Measurements from ENCODE around the gene MTMR4.
"Not testable (repeated sequence)": the region's sequence is repeated elsewhere in the genome, so short reads cannot be mapped to it uniquely, and the experiment has no call there.

The MTMR4 gene

DNA sequence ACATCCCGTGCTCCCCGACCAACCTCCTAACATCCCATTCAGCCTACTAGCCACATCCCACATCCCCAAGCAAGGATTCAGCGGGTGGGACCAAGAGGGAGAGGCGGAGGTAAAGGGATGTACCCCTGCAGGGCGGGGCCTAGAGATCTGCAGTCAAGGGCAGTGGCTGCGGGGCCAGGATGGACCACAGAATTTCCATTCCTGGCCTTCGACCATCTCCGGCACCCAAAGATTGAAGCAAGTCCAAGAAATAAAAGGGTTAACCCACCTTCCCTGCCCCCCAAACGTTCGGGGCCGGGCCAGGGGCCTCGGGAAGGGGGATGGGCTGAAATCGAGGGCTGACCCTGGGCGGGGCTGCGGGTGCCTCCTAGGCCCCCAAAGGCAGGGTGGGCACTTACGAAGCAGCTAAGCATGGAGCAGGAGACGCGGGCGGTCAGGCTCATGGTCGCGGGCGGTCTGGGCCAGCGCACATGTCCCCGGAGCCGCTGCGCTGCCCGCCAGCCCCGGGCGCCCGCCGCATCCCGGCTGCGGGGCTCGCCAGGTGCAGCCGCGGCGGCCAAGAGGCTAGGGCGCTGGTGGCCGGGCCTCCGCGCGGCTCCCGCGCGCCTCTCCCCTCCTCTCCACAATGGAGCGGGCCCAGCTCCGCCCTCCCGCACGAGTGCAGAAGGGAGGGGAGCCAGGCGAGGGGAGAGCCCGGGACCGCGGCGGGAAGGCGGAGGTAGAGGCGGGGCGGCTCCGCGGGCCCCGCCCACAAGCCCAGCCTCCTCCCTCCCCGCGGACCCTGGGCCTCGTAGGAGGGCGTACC is at the start of gene MTMR4:
MTMR4 (minus strand) TSS at position 674 of the 805 bp plus-strand sequence; CDS start at position 443, 231 bp downstream.
- FAIRE-seq: no peak

DNA sequence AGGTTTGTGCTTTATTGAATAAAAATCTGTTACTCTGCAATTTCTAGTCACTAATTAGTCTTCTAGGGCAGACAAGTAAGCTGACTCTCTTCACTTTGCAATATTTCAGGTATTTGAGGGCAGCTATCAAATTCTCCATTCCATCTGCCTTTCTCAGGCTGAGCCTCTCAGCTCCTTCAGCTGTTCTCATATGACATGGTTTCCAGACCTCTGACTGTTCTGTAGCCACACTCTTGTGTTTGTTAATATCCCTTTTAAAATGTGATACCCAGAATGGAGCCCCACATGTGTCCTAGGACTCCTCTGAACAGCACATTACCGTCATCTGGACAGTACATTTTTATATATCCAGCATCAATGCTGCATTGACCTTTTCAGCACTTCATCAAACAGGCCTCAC is 46.1 kb upstream of the MTMR4 start:
- FAIRE-seq: no peak

DNA sequence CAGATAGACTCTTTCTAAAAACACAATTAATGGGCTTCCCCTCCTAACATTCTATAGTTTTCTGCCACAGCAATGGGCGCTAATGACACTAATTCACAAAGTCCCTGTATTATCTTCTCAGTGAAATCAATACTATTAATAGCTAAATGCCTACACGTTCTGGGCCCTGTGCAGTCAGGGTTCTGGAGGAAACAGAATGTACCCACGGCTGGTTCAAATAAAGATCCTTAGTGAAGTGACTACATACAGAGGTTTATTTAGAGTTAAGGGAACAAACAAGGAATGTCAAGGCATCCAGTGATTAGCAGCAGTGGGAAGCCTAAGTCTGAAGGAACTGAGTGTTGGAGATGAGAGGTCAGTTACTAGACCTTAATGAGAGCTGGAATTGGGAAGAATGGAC is 43.5 kb upstream of the MTMR4 start:
- no peak for FAIRE-seq

DNA sequence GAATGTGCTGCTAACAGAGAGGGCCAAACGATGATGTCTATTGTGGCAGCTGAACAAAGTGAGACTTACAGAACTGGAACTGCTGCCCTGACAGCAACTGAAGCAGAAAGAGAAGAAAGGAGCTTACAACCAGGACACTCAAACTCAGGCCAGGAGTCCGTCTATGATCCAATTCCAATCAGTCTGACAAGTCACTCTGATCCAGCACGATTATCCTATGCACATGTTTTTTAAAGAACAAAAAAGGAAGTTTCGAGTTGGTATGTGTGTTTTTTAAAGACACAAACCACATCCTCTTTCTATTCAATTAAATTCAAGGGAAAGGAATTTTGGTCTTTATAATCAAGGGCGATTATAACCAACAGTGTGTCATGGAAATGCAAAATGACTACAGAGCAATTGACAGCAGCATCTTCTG is 42.4 kb upstream of the MTMR4 start:
- FAIRE-seq: no peak

DNA sequence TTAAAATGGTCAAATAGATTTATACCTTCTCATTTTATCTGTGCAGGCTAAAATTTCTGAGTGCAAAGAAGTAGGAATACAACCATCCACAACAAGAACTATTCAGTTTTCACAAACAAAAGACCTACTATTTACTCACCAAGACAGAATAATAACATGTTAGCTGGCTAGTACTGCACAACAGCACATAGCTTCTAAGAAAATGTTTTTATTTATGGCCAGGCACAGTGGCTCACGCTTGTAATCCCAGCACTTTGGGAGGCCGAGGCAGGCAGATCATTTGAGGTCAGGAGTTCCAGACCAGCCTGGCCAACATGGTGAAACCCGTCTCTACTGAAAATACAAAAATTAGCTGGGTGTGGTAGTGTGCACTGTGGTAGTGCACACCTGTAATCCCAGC is 40.7 kb upstream of the MTMR4 start:
- not testable (repeated sequence) for FAIRE-seq

DNA sequence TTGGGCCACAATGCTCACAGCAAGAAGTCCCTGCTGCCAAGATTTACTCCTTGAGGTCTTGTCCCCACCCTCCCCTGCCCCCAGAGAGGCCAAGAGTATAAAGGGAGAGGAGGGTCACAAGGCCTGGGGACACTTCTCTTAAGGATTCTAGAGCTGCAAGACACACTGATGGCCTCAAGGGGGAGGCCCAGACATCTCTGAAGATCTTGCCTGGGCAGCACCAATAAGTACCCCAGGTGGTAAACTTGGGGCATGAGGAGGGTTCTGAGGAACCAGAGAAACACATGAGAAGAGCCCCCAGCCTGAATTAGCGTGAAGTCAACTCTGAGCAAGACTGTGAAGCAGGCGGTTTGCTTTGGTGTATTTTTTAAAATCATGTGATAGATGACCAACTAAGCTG is 26.8 kb upstream of the MTMR4 start:
- no peak for FAIRE-seq

DNA sequence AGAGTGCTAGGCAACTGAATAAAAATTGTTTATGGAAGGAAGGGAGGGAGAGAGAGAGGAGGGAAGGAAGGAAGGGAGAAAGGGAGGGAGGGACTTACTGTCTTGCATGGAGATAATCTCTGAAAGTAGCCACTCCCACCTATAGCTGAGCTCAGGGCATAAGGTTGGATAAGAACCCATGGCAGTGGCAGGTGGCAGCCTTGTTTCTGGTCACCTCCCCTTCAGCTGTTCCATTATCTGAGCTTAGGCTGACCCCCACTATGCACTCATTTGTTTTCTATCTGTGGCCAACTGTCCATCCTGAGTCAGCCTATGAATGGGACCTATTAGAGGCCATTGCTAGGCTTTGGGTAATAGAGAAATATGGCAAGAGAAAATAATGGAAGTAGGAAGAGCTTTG is 25.3 kb upstream of the MTMR4 start:
- FAIRE-seq: no peak

DNA sequence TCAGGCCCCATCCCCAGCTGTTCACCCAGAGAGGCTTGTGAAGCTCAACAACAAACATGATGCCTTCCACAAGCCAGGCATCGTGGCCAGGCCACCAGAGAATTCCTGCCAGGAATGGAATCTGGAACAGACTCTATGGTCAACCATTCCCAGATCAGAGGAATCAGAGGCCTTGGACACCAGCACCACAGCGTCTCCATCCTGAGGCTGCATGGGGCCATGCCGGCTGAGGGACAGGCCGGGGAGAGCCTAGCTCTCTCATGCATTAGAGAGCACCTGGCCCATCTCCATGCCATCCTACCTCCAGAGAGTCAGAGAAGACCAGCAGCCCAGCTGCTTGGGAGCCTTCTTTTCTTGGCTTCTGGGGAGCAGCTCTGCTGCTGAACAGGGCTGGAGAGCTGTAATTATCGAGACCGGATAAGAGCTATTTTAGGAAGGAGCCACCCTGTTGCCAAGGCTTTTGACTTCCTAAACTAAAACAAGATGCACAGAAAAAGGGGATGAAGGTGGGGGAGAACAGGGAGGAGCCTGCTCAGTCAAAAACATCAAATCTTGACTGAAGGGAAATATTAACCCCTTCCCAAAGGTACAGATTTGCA is 24.5 kb upstream of the MTMR4 start:
- no peak for FAIRE-seq

DNA sequence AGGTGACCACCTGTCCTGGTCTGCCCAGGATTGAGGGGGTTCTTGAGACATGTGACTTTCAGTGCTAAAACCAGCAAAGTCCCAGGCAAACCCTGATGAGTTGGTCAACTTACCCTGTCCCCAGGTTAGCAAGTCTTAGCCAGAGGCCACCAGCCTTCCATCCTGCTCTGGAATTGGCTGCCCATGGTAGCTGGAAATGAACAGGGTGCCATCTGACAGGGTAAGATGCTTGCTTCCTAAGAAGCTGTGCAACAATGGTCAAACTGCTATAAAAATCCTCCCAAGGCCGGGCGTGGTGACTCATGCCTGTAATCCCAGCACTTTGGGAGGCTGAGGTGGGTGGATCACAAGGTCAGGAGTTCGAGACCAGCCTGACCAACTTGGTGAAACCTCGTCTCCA is 22.8 kb upstream of the MTMR4 start:
- FAIRE-seq: no peak

DNA sequence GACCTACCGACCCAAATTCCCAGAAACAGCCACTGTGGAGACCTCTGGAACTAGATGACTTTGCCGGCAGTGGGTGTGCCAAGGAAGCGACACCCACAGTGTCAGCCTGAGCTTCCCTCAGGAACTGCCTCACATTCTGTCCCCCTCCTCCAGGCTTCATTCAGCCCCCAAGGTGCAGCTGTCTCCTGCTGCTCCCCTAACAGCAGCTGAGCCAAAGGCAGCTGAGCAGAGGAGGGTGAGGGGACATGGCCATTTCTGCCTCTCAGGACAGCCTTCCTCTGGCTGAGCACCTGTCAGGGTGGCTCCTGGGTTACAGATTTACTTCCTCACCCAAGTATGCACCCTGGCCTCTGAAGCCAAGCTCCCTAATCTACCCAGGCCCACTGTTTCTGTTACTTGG is 22.1 kb upstream of the MTMR4 start:
- FAIRE-seq: no peak

DNA sequence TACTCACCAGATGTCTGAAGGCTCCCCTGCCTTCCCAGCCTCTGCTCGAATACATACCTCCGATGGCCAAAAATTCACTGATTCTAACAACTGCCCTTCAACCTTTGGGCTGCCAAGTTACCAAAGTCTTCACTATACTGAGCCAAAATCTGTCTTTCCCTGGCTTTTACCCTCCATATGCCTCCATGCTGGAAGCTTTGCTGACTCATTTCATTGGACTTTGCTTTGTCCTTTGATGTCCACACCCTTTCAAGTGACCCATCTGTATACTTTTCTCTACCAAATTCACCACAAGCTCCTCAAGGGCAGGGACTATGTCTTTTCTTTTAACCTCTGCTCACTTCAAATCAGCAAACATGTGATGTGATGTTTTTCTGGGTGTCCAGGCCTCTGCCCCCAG is 21.0 kb upstream of the MTMR4 start:
- FAIRE-seq: no peak

DNA sequence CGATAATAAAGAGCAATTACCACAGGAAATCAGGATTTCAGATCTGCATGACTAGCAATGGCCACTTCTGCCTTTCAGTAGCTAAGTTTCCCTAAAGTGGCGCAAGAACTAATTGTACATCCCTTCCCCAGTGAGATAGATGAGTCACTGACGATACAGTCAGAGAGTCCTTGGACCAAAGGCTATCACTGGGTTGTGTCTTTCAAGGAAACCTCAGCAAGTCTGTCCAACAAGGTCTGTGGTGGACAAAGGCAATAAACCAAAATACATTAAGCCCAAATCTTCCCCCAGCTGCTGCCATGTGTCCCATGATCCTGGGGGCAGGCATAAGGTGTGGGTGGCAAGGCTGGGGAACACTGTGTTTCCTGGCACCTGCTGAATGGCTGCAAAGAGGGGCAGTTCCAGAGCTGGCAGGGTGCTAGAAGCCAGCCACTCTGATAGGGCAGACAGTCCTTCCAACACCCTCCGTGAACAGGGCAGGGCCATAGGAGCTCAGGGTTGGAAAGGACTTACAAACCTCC is 20.5 kb upstream of the MTMR4 start:
- no peak for FAIRE-seq

DNA sequence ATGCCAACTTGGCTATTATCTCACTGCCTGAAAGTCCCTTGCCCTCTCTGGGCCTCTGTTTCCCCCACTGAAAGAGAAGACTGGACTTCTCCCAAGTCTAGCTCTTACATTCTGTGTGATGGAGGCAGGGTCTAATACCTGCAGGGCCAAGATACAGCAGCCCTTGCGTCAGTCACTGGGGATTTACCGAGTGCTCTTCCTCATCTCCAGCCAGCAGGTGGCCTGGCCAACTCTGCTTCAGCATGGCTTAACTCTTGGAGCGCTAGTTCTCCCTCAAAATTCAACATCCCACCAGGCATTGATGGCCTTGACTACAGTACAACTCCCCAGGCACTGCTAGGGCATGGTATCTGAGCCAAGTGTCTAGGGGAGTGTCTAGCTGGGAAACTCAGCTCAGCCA is 19.9 kb upstream of the MTMR4 start:
- no peak for FAIRE-seq

DNA sequence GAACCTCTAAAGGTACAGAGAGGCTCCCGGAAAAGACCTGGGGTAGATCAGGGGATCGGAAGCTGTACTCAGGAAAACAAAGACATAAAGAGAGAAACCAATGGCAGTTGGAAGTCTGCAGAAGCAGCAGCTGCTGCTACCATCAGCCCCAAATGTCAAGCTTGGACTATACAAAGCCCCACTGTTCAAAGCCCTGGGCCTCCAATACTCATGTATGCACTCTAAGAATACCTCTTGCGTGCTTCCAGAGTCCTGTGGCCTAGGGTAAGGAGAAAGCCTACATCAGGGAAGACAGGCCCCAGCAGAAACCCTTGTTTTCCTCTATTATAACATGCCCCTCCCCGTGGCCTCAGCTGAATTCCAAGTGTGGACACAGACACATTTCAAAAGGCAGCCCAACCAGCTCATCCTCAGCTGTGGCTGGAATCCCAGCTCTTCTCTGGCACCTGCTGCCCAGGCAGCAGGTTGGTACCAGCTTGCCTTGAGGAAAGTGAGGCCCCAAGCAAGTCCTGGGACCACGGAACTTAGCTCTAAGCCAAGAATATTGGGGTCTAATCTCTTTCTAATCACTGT is 19.3 kb upstream of the MTMR4 start:
- FAIRE-seq: no peak

DNA sequence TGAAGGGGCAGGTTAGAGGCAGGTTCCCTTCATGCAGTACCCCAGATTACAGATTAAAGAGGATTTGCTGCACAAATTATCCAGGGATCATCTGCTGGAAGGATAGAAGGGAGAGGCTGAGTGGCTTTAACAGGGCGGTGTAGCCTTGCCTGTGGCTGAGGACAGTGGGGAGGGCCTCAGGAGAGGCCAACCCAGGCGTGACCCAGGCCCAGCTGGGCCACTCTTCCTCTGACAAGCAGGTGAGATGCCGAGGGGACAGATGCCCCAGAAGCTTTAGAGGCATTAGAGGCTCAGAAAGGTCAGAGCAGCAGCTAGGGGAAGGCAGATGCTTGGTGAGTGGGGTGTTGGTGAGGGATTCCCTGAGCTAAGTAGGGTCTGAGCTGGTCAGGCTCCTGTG is 18.1 kb upstream of the MTMR4 start:
- FAIRE-seq: no peak

DNA sequence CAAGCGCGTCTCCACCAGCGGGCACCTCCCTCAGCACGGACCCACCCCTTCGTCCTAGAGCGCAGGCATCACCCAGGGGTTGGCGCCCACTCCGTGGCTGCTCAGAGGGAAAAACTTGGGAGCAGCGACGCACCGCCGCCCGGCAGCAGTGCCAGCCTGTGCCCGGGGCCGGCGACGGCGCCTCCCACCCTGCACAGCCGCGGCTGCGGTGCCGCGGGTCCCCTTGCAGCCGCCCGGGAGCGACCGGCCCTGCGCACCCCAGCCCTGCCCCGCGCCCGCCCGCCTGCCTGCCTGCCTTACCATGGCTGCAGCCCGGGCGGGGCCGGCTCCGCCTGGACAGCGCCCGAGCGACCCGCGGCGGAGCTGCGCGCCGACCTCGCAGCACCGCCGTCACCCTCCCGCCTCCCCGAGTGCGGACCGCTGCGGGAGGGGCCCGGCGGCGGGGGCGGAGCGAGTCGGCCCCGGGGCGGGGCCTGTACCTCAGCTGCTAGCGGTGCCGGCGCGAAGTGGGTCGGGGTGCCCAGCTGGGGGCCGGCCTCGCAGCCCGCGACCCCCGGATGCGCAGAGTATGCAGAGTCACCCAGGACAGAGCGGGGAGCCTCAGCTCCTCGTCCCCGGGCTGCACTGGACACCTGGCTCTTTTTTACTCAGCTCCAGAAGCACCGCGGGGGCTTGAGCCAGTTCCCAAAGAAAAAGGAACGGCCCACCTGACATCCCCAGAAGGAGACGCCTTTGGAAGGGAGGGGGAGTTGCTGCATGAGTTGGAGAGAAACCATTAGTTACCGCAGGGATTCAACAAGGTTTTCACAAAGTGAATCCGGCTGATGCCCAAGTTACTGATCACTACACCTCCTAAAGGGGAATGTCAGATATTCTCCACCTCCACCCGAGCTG is 17.5 kb upstream of the MTMR4 start:
- no peak for FAIRE-seq

DNA sequence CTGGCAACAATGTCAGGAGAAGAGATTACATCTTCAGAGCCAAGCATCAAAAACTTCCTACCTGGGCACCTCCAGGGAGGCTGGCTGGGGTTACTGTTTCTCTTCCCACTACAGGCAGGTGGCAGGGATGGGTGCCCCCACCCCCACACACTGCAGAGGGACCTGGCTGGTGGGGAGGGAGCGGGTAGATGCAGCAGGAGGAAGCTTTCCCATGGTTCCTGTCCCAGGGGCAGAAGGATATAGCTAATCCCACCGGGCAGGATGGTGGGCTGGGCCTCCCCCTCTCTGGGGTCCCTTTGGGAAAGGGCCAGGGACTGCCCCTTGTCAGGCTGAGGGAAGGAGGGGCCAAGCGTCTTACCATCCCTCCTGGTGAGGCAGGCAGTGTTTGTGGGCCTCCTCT is 16.7 kb upstream of the MTMR4 start:
- FAIRE-seq: no peak

DNA sequence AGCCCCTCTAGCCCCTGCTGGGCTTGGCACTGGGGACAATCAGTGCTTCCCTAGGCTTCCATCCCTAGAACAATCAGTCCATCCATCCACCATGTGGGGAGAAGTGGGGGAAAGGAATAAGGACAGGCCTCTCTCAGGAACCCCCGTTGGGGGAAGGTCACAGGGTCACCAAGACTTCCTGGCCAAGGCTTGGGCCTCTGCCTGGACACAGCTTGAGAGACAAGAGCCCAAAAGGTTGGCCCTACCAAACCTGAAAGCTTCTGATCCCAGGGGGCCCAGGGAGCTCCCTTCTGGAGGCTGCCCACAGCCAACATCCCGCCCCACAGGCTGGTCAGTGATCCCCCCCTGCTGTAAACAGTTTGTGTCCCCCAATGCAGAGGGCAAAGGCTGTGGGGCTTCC is 16.2 kb upstream of the MTMR4 start:
- no peak for FAIRE-seq

DNA sequence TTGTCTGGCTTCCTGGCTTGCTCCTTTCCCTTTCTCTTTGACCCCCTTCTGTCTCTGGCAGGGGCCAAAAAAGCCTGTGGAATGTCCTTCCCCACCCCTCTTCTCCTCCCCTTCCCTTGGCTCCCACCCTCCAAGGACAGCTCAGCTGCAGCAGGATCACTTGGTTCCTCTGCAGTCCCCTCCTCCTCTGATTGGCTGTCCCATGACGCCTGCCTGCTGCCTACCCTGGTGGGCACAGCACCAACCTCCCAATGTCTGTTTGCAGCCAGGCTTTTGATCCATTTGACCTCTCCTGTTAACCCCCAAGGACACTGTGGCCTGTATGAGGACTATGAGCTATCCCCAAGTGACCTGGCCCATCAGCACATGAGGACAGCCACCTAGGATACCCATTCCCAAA is 14.8 kb upstream of the MTMR4 start:
- no peak for FAIRE-seq

DNA sequence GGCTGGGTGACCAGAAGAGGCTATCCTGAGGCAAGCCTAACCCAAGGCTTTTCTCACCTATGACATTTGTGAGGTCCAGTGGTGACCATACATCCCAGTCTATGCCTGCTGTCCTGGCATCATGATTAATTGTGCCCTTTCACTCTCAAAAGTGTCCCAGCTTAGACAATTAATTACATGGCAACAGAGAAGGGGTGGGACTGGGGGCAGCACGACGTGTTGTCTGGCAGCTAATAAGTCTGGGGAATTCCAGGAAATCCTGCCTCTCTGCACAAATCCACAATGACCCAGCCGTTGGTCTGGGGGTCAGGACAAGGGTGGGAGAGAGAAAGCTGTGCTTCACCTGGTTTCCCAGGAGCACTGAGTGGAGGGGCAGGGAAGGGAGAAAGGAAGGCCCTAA is 14.0 kb upstream of the MTMR4 start:
- FAIRE-seq: no peak

DNA sequence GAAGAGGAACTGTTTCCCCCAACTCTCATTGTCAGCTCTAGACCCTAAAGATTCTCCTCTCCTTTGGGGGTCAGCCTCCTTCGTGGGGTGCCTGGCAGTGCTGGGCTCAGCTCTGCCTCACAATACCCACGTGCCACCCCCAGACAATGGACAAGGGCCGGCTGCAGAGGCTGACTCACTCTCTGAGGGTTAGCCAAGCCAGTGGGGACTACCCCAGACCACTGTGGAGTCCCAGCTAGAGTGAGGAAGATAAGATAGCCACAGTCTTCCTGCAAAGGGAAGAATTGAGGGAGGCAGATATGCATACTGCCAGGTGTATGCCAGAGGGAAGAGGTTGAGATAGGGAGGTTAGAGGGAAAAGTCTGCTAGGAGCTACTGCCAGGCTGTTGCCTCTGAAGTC is 13.5 kb upstream of the MTMR4 start:
- FAIRE-seq: no peak

DNA sequence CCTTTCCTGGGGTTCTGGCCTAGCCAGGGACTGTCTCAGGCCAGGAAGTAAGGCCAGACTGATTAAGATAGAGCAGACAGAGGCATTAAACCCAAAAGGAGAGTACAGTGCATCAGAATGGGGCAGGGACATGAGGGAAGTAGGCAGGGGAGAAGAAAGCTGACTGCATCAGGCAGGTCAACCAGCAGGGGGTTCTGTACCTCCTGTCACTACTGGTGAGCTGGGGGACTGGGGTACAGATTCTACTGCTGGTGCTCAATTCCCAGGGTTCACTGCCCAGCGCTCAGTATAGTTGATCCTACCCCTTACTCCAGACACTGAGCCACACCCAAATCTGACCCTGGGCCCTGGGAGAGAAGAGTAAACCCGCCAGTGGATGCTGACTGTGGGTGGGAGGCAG is 12.9 kb upstream of the MTMR4 start:
- no peak for FAIRE-seq

DNA sequence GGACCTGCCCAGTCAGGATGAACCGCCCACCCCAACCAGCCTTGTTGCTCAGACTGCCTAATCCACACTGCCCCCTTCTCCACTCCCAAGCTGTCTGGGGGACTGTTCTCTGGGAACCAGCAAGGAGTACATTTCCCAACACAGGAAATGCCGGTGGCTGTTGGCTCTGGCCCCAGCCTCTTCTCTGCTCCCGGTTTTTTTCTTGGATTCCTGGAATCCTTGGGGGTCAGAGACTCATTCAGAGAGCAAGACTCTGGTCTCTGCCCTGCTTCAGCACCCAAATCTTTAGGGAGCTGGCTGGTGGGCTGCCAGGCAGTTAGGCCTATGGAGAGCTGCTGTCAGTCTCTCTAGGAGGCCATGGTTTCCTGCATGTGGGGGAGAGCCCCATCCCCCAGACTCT is 10.8 kb upstream of the MTMR4 start:
- FAIRE-seq: no peak

Measured in colon (tissue), 2 donors.